Activated T-helper 2 cell treated with anti-CD3 and anti-CD28 coated beads, Interferon-gamma antibody, Interleukin-2, Interleukin-4, amounts not matched to agents 10 μg/mL and 5 μg/mL and 100 μg/mL, durations not matched to agents 14 hours and 24 hours and 36 hours (primary cell): Measurements from ENCODE around the gene PPP1R13B. TPM values are rescaled to one million over a fixed set of nuclear protein-coding genes. Genes with fewer than 3 reads are reported as not detected.
A peak's percentile ranks its signal among the peaks of the same experiment; 100 is the strongest.
"Not testable (repeated sequence)": the region's sequence is repeated elsewhere in the genome, so short reads cannot be mapped to it uniquely, and the experiment has no call there.

Source experiments
- DNase-seq: peaks from one replicate; pipeline ENCODE4 v3.0.0; 2021; ENCODE audit warnings: low spot score
- H3K27ac Mint-ChIP-seq: one replicate; pipeline ENCODE4 v1.8.0; 2021; ENCODE audit warnings: mixed read lengths
- H3K27me3 Mint-ChIP-seq: one replicate; pipeline ENCODE4 v1.8.0; 2021; ENCODE audit warnings: low read depth, mixed read lengths
- H3K36me3 Mint-ChIP-seq: one replicate; pipeline ENCODE4 v1.8.0; 2021; ENCODE audit warnings: low read depth, mixed read lengths
- H3K4me1 Mint-ChIP-seq: one replicate; pipeline ENCODE4 v1.8.0; 2021; ENCODE audit warnings: low read depth, mixed read lengths
- H3K4me3 Mint-ChIP-seq: one replicate; pipeline ENCODE4 v1.8.0; 2021; ENCODE audit warnings: low read depth, mild to moderate bottlenecking, moderate library complexity, mixed read lengths
- H3K9me3 Mint-ChIP-seq: one replicate; pipeline ENCODE4 v1.8.0; 2021; ENCODE audit warnings: mixed read lengths
- intact Hi-C: fragments of 100-400 bp; cut with micrococcal nuclease; formaldehyde crosslinking; loops from one replicate; pipeline ENCODE4 v1.15.1; 2023
- total RNA-seq: library from RNA; stranded (reverse); gene quantifications from 2 replicates; pipeline ENCODE4 v1.2.3, GENCODE V29; 2022

PPP1R13B gene
- total RNA-seq, result 7.8 and 13.5 TPM in 2 replicates

DNA sequence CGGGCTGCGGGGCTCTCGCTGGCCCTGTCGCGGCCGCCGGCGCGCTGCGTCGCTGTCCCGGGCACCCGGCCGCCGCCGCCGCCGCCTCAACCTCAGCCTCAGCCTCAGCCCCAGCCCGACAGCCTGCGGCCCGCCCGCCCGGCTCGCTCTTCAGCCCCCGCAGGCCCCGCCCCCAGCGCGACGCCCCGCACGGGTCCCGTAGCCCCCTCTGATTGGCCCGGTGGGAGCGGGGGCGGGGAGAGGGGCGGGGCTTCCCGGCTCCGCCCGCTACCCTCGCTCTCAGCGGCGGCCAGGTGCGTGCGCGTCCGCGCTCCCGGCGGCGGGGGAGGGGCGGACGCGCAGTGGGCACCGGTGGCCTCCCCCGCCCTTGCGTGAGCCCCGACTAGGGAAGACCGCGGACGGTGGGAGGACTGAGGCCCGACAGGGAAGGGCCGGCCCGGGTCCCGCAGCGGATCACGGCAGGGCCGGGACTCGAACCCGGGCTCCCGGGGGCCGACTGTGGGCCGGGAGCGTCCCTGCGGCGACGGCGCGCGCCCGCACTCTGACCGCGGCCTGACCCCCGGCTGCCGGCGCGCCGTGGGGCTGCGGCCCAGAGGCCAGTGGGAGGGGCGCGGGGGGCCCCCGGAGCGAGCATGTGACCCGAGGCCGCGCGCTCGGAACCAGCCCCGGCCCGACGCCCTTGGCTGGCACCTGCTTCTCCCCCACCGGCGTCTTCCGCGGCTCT is at the start of gene PPP1R13B:
TSS of gene PPP1R13B (minus strand) at position 125 of the 724 bp plus-strand sequence. CDS start 268 bp downstream, outside the sequence.
- intact Hi-C loops, result loop anchor here (2.0 kb wide), 2 partner anchors 63 to 73 kb away; a partner anchor contains a TSS
- peak within 1 kb of the TSS; percentile 46 for H3K27ac Mint-ChIP-seq
- peak within 1 kb of the TSS; percentile 81 for H3K4me3 Mint-ChIP-seq

GRCh38 chr14:103896578-103896977 is 49.2 kb upstream of the PPP1R13B start:
- intact Hi-C loops, result no loop called here
- Mint-ChIP-seq H3K4me3 (no peak overlapping the region), H3K4me1 (peaks cover 2% of the 10 kb centered on the region), H3K27ac (no peak overlapping the region), H3K9me3 (no peaks in the 10 kb centered on the region), H3K36me3 (no peaks in the 10 kb centered on the region), H3K27me3 (no peaks in the 10 kb centered on the region)
- no peak for DNase-seq

More for the DNA sequence above, at the start of gene PPP1R13B:
- peaks cover 9% of the 10 kb centered on the region for H3K4me1 Mint-ChIP-seq
- no peaks in the 10 kb centered on the region for H3K36me3 Mint-ChIP-seq
- peaks cover 29% of the 10 kb centered on the region for H3K27me3 Mint-ChIP-seq
- H3K9me3 Mint-ChIP-seq, result no peaks in the 10 kb centered on the region
- DNase-seq, result peak; percentile 85

- Mint-ChIP-seq H3K36me3 (no peaks in the 10 kb centered on the region), H3K27me3 (no peaks in the 10 kb centered on the region), H3K27ac (no peak overlapping the region), H3K4me3 (no peak overlapping the region), H3K9me3 (no peaks in the 10 kb centered on the region), H3K4me1 (no peaks in the 10 kb centered on the region)
- intact Hi-C loops, result no loop called here
- DNase-seq, result no peak
Observed at GRCh38 chr14:103894723-103895059, 47.3 kb upstream of the PPP1R13B start.

GRCh38 chr14:103894034-103894722 is 46.8 kb upstream of the PPP1R13B start:
- Mint-ChIP-seq H3K4me1 (no peaks in the 10 kb centered on the region), H3K27ac (no peak overlapping the region), H3K9me3 (no peaks in the 10 kb centered on the region), H3K4me3 (no peak overlapping the region), H3K27me3 (no peaks in the 10 kb centered on the region), H3K36me3 (no peaks in the 10 kb centered on the region)
- intact Hi-C loops, result no loop called here
- no peak for DNase-seq

DNA sequence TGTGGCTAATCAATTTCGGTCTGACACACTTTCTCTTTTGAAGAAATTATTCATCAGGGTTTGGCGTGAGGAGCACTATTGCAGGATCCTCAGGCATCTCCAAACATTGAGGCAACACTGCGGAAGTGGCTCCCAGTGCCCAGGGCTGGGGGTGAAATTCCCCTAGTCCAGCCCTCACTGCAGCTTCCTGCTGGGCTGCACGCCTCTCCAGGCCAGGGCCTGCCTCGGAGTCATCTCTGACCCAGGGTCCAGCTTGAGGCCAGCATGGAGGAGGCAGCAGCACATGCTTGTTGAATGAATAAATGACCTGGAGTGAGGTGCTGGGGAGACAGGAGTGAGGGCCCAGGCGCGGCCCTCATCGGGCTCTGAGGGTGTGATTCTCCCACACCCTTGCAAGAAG is 44.9 kb upstream of the PPP1R13B start:
- Mint-ChIP-seq H3K27ac (no peak overlapping the region), H3K4me3 (no peak overlapping the region), H3K9me3 (no peaks in the 10 kb centered on the region), H3K4me1 (no peaks in the 10 kb centered on the region), H3K36me3 (no peaks in the 10 kb centered on the region), H3K27me3 (no peaks in the 10 kb centered on the region)
- no peak for DNase-seq
- intact Hi-C loops, result no loop called here

- Mint-ChIP-seq H3K27ac (no peak overlapping the region), H3K4me1 (no peaks in the 10 kb centered on the region), H3K9me3 (no peaks in the 10 kb centered on the region), H3K36me3 (no peaks in the 10 kb centered on the region), H3K4me3 (no peak overlapping the region), H3K27me3 (no peaks in the 10 kb centered on the region)
- intact Hi-C loops, result no loop called here
- DNase-seq, result no peak
Observed at GRCh38 chr14:103891667-103892215, 44.4 kb upstream of the PPP1R13B start.

- intact Hi-C loops, result no loop called here
- no peak overlapping the region for H3K27ac Mint-ChIP-seq
- no peak overlapping the region for H3K4me3 Mint-ChIP-seq
- H3K27me3 Mint-ChIP-seq, result no peaks in the 10 kb centered on the region
- H3K9me3 Mint-ChIP-seq, result no peaks in the 10 kb centered on the region
- H3K36me3 Mint-ChIP-seq, result no peaks in the 10 kb centered on the region
- no peaks in the 10 kb centered on the region for H3K4me1 Mint-ChIP-seq
- DNase-seq, result no peak
Observed at GRCh38 chr14:103890821-103891666, 43.7 kb upstream of the PPP1R13B start.

DNA sequence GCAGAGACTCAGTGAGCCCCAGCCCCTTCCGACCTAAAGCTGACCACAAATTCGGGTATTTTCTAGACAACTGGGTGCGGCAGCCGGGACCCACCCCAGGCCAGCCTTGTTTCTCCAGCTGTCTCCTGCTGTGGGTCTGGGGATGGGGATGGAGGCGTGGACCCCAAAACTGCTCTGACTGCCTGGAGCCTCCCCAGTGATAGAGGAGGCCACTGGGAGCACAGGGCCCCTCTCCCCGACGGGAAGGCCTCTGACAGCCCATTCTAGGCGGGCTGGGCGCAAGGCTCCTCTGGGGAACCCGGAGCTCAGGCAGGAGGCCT is 42.6 kb upstream of the PPP1R13B start:
- Mint-ChIP-seq H3K4me1 (no peaks in the 10 kb centered on the region), H3K27me3 (no peaks in the 10 kb centered on the region), H3K27ac (no peak overlapping the region), H3K4me3 (no peak overlapping the region), H3K9me3 (no peaks in the 10 kb centered on the region), H3K36me3 (no peaks in the 10 kb centered on the region)
- intact Hi-C loops, result no loop called here
- DNase-seq, result no peak

GRCh38 chr14:103889313-103890051 is 42.1 kb upstream of the PPP1R13B start:
- H3K27ac Mint-ChIP-seq, result no peak overlapping the region
- no peaks in the 10 kb centered on the region for H3K27me3 Mint-ChIP-seq
- H3K4me3 Mint-ChIP-seq, result no peak overlapping the region
- DNase-seq, result no peak
- no peaks in the 10 kb centered on the region for H3K4me1 Mint-ChIP-seq
- no peaks in the 10 kb centered on the region for H3K36me3 Mint-ChIP-seq
- no peaks in the 10 kb centered on the region for H3K9me3 Mint-ChIP-seq
- intact Hi-C loops, result no loop called here

DNA sequence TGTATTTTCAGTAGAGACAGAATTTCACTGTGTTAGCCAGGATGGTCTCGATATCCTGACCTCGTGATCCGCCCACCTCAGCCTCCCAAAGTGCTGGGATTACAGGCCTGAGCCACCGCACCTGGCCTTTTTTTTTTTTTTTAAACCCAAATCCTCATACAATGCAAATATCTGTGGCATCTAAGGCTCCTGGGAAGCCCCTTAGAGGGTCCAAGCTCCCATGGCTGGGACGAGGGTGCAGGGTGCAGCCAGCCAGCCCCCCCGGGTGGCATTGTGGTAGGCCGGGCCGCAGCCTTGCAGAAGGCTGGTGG is 41.6 kb upstream of the PPP1R13B start:
- H3K4me3 Mint-ChIP-seq, intact Hi-C loops, DNase-seq, H3K4me1 Mint-ChIP-seq, H3K27ac Mint-ChIP-seq, H3K27me3 Mint-ChIP-seq, H3K9me3 Mint-ChIP-seq, H3K36me3 Mint-ChIP-seq: not testable (repeated sequence)

- no peaks in the 10 kb centered on the region for H3K27me3 Mint-ChIP-seq
- no peak for DNase-seq
- H3K4me1 Mint-ChIP-seq, result no peaks in the 10 kb centered on the region
- no peak overlapping the region for H3K27ac Mint-ChIP-seq
- H3K9me3 Mint-ChIP-seq, result no peaks in the 10 kb centered on the region
- H3K36me3 Mint-ChIP-seq, result no peaks in the 10 kb centered on the region
- intact Hi-C loops, result no loop called here
- no peak overlapping the region for H3K4me3 Mint-ChIP-seq
Observed at GRCh38 chr14:103887557-103888115, 40.3 kb upstream of the PPP1R13B start.

DNA sequence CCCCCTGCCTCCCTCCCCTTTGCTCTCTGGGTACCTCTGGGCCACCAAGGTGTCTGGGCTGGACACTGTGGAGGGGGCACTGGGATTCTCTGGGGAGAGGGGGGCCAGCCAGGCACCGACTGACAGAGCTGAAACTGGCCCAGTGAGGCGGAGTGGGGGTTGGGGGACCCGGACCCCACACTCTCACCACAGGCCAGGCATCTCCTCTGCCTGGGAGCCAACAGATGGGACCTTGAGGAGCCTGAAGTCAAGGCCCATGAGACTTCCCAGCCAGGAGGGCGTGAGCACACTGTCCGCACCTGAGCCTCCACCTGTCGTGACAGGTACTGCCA is 39.8 kb upstream of the PPP1R13B start:
- H3K27ac Mint-ChIP-seq, result no peak overlapping the region
- no peaks in the 10 kb centered on the region for H3K36me3 Mint-ChIP-seq
- H3K9me3 Mint-ChIP-seq, result no peaks in the 10 kb centered on the region
- intact Hi-C loops, result no loop called here
- no peaks in the 10 kb centered on the region for H3K4me1 Mint-ChIP-seq
- no peaks in the 10 kb centered on the region for H3K27me3 Mint-ChIP-seq
- no peak overlapping the region for H3K4me3 Mint-ChIP-seq
- no peak for DNase-seq
